Motor neuron (in vitro differentiated cells): Measurements from ENCODE around the gene LITAFD. TPM values are rescaled to one million over a fixed set of nuclear protein-coding genes. Genes with fewer than 3 reads are reported as not detected.
A peak's percentile ranks its signal among the peaks of the same experiment; 100 is the strongest.
"Not testable (repeated sequence)": the region's sequence is repeated elsewhere in the genome, so short reads cannot be mapped to it uniquely, and the experiment has no call there.

Source experiments
- ATAC-seq, 8 experiments: fragments of 200-7000 bp; cut with Tn5 transposase; replicated peaks in 6 of 8; 2 replicates each; pipeline ENCODE4 v1.8.0; 2021; ENCODE audit warnings: mild to moderate bottlenecking in 8 of 8, moderate library complexity in 8 of 8
- H3K27ac ChIP-seq, 2 donors: fragments of 250-450 bp; sonication (Bioruptor Pico); 2 replicates each; pipeline ENCODE4 v1.9.0; 2021; ENCODE audit warnings: antibody characterized with exemption in 2 of 2, mild to moderate bottlenecking in 2 of 2, moderate library complexity in 1 of 2
- H3K4me1 ChIP-seq, 2 donors: fragments of 250-450 bp; sonication (Bioruptor Pico); replicated peaks in 1 of 2; 2 replicates each; pipeline ENCODE4 v1.6.1; 2021; ENCODE audit warnings: antibody characterized with exemption in 2 of 2, mild to moderate bottlenecking in 2 of 2, moderate library complexity in 1 of 2
- H3K4me3 ChIP-seq, 5 donors: fragments of 250-450 bp; sonication (Bioruptor Pico); 2 replicates each; pipeline ENCODE4 v1.9.0; 2021; ENCODE audit warnings: antibody characterized with exemption in 5 of 5, mild to moderate bottlenecking in 5 of 5, moderate library complexity in 4 of 5
- WGBS, 10 experiments: fragments of 450-650 bp; shearing (Covaris generic); methylation state at CpG; one replicate each; pipeline ENCODE4 v1.0.0; 2022; 5-methylcytosine and 5-hydroxymethylcytosine counted together
- in situ Hi-C, 9 experiments: fragments of 400-800 bp; cut with MboI; loops; one replicate each; pipeline ENCODE4 v1.15.0; 2021; ENCODE audit warnings: low sequenced_read_pairs in 9 of 9, low pct_unique_long_range_greater_than_20kb in 2 of 9; ENCODE audit not compliant: unreplicated experiment in 9 of 9
- total RNA-seq, 8 experiments: library from RNA; unstranded; fragments of 300-600 nt; gene quantifications; 2 replicates each; pipeline versions ENCODE4 v1.2.3 to v1.2.4, GENCODE V29; 2022

The LITAFD gene
- total RNA-seq, 8 experiments from 2014 or later = 0.21 to 0.95 (median 0.63) TPM; not detected in 5

- Histone ChIP-seq H3K27ac (no peak overlapping the region), H3K4me3 (peak overlapping the region; percentile 66 to 98 (median 79)), H3K4me1 (peaks cover 6 to 20% of the 10 kb centered on the region in 2 donors)
- in situ Hi-C loops = no loop called here
- 0 to 50% (median 10%) methylated on average over 1 to 23 of the region's 37 CpGs; no CpG with 5 or more reads in 1 of the 10 experiments for WGBS, 10 experiments
- no peak for ATAC-seq
These were observed 12.8 kb upstream of the LITAFD start for GRCh38 chr16:8869212-8869987.

GRCh38 chr16:8869988-8870241 is 12.2 kb upstream of the LITAFD start:
- H3K4me3 ChIP-seq, in situ Hi-C loops, ATAC-seq, H3K27ac ChIP-seq: not testable (repeated sequence)
- H3K4me1 ChIP-seq = peaks cover 6 to 15% of the 10 kb centered on the region in 2 donors
- 90 to 100% (median 95%) methylated on average over 1 to 4 of the region's 10 CpGs; no CpG with 5 or more reads in 5 of the 10 experiments for WGBS, 10 experiments

- 86 to 100% (median 100%) methylated on average over 1 to 5 of the region's 5 CpGs; no CpG with 5 or more reads in 1 of the 10 experiments for WGBS, 10 experiments
- Histone ChIP-seq H3K4me3 (no peak overlapping the region), H3K27ac (no peak overlapping the region), H3K4me1 (peaks cover 0 to 6% of the 10 kb centered on the region in 2 donors)
- ATAC-seq = no peak
- in situ Hi-C loops = no loop called here
These were observed 10.1 kb upstream of the LITAFD start for GRCh38 chr16:8872071-8872470.

DNA sequence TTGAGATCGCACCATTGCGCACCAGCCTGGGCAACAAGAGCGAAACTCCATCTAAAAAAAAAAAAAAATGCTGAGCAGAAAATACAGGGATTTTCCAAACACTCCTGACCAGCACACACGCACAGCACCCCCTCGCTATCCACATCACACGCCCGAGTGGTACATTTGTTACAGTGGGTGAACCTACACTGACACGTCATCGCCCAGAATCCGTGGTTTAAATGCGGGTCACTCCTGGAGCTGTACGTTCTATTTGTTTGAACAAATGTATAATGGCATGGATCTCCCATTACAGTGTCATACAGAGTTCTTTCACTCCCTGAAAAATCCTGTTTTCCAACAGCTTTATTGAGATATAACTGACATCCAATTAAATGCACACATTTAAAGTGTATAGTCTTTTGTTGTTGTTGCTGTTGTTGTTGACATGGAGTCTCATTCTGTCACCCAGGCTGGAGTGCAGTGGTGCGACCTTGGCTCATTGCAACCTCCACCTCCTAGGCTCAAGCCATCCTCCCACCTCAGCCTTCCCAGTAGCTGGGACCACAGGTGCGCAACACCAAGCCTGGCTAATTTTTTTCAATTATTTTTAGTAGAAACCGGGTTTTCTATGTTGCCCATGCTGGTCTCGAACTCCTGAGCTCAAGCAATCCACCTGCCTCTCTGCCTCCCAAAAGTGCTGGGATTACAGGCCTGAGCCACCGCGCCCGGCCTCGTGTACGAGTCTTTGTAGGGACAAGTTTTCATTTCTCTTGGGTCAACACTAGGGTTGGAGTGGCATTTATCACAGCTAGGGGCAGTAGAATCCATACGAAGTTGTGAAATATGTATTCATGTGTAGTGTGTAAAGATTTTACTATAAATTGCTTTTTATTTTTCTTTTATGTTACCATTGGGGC is 8.9 kb upstream of the LITAFD start:
- Histone ChIP-seq H3K27ac (no peak overlapping the region), H3K4me1 (peaks cover 0 to 6% of the 10 kb centered on the region in 2 donors), H3K4me3 (no peak overlapping the region)
- in situ Hi-C loops = no loop called here
- ATAC-seq = no peak
- WGBS, 10 experiments = 71 to 91% (median 88%) methylated on average over 7 to 21 of the region's 22 CpGs; no CpG with 5 or more reads in 1 of the 10 experiments

DNA sequence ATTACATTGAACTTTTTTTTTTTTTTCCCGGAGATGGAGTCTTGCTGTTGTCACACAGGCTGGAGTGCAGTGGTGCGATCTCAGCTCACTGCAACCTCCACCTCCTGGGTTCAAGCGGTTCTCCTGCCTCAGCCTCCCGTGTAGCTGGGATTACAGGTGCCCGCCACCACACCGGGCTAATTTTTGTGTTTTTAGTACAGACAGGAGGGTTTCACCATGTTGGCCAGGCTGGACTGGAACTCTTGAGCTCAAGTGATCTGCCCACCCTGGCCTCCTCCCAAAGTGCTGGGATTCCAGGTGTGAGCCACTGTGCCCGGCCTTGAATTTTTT is 8.3 kb upstream of the LITAFD start:
- 73 to 100% (median 85%) methylated on average over 1 to 7 of the region's 7 CpGs; no CpG with 5 or more reads in 4 of the 10 experiments for WGBS, 10 experiments
- H3K27ac ChIP-seq, H3K4me1 ChIP-seq, ATAC-seq, H3K4me3 ChIP-seq, in situ Hi-C loops: not testable (repeated sequence)

DNA sequence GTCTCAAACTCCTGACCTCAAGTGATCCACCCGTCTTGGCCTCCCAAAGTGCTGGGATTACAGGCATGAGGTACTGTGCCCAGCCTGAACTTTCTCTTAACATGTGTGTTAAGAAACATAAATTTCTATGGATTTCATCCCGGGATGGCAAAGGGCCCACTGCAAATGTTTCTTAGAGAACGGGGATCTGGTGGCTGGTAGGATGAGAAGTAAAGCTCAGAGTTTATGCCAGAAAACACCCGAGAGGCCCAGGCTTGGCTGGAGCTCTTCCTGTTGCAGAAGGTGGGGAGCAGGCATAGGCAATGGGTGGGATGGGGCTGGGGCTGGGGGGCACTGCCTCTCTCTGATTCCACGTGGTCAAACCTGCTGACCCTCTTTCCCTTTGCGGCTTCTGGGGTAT is 7.8 kb upstream of the LITAFD start:
- in situ Hi-C loops = no loop called here
- 0 to 90% (median 69%) methylated on average over 1 to 3 of the region's 6 CpGs; no CpG with 5 or more reads in 5 of the 10 experiments for WGBS, 10 experiments
- no peak overlapping the region for H3K27ac ChIP-seq
- ATAC-seq = no peak
- H3K4me3 ChIP-seq = no peak overlapping the region
- H3K4me1 ChIP-seq = peaks cover 0 to 3% of the 10 kb centered on the region in 2 donors

GRCh38 chr16:8875317-8875716 is 6.8 kb upstream of the LITAFD start:
- H3K4me3 ChIP-seq, H3K27ac ChIP-seq, ATAC-seq, H3K4me1 ChIP-seq: not testable (repeated sequence)
- 60 to 100% (median 90%) methylated on average over 1 to 6 of the region's 7 CpGs; no CpG with 5 or more reads in 3 of the 10 experiments for WGBS, 10 experiments
- in situ Hi-C loops = loop anchor here in 2 of 9 experiments (25.0 kb wide), 1 partner anchor 213 kb away; the partner anchor contains the start of gene ABAT (in 2 of the 2)

- in situ Hi-C loops = loop anchor here in 2 of 9 experiments (25.0 kb wide), 1 partner anchor 216 kb away; the partner anchor contains the start of gene ABAT (in 2 of the 2)
- peak in 1 of 8 experiments; percentile 17 for ATAC-seq
These were observed 4.1 kb upstream of the LITAFD start for GRCh38 chr16:8877894-8878522.

DNA sequence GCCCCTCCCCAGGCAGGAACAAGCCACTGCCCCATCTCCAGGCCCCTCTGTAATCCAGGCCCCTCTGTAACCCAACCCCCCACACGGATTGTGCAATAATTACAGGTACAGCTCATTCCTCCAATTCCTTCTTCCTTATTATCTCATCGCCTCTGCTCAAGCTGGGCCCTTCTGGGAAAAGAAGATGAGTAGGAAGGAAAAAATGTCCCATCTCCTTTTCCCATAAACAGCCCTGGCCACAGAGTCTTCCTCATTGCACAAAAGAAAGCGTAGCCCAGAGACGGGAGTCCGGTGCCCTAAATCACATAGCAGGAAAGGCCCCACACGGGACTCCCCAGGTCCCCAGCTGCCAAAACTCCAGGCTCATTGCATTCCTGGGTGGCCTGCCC is 3.6 kb upstream of the LITAFD start:
- in situ Hi-C loops = loop anchor here in 2 of 9 experiments (25.0 kb wide), 1 partner anchor 216 kb away; the partner anchor contains the start of gene ABAT (in 2 of the 2)
- peak in 4 of 8 experiments; percentile 13 to 36 (median 34) for ATAC-seq
- no peak overlapping the region for H3K4me3 ChIP-seq
- WGBS, 10 experiments = 8 to 80% (median 13%) methylated on average over 1 to 4 of the region's 6 CpGs; no CpG with 5 or more reads in 7 of the 10 experiments
- H3K27ac ChIP-seq = no peak overlapping the region
- no peaks in the 10 kb centered on the region for H3K4me1 ChIP-seq

More at GRCh38 chr16:8877894-8878522, 4.1 kb upstream of the LITAFD start:
- WGBS, 10 experiments = 74 to 88% methylated on average over 3 to 5 of the region's 8 CpGs; no CpG with 5 or more reads in 8 of the 10 experiments
- no peak overlapping the region for H3K4me3 ChIP-seq
- no peak overlapping the region for H3K27ac ChIP-seq
- no peaks in the 10 kb centered on the region for H3K4me1 ChIP-seq

DNA sequence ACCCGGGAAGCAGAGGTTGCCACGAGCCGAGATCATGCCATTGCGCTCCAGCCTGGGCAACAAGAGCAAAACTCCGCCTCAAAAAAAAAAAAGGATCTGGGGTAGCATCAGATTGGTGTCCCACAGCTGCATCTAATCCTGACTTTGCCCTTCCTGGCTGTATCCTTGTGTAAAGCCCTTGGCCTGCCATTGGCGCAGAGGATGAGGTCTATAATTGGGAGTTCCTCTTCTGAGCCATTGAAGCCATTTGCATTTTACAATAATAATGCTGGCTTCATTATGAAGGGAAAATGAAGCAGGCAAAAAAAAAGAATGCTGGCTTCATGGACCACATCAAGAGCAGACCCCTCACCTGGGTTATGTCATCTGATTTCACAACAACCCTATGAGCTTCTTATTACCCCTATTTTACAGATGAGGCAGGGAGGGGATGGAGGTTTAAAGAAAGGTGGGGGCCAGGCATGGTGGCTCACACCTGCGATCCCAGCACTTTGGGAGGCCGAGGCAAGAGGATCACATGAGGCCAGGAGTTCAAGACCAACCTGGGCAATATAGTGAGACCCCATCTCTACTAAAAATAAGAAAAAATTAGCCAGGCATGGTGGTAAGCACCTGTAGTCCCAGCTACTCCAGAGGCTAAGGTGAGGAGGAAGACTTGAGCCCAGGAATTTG is 1.2 kb upstream of the LITAFD start:
- Histone ChIP-seq H3K4me3 (no peak overlapping the region), H3K27ac (no peak overlapping the region), H3K4me1 (peaks cover 0 to 7% of the 10 kb centered on the region in 2 donors)
- ATAC-seq = no peak
- in situ Hi-C loops = loop anchor here in 2 of 9 experiments (25.0 kb wide), 1 partner anchor 219 kb away; the partner anchor contains the start of gene ABAT (in 2 of the 2)
- 64 to 100% (median 90%) methylated on average over 1 to 5 of the region's 8 CpGs; no CpG with 5 or more reads in 3 of the 10 experiments for WGBS, 10 experiments

DNA sequence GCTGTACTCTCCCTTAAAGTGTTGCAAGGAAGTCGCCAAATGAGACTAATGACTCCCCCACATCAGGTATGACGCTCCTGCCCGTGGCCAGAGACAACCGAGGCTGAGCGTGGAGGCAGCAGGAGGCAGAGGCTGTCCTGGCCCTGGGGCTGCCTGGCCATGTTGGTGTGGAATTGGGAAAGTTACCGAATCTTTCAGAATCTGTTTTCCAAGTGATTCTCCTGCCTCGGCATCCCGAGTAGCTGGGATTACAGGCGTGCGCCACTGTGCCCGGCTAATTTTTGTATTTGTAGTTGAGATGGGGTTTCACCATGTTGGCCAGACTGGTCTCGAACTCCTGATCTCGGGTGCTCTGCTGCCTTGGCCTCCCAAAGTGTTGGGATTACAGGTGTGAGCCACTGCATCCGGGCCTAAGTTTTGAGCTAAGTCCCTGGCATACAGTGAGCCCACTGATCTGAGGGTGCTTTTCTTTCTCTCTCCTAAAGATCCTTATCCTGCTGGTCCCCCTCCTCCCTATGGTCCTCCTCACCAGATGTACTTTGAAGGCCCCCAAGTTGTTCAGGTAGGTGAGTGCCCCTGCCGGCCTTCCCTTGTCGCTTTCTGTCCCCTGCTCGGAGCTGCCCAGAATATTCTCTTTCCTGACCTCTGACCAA is 700 bp downstream of the LITAFD start:
- Histone ChIP-seq H3K27ac (no peak overlapping the region), H3K4me3 (no peak overlapping the region), H3K4me1 (peaks cover 0 to 14% of the 10 kb centered on the region in 2 donors)
- no peak for ATAC-seq
- in situ Hi-C loops = loop anchor here in 2 of 9 experiments (25.0 kb wide), 1 partner anchor 221 kb away; the partner anchor contains the start of gene ABAT (in 2 of the 2)
- WGBS, 10 experiments = 20 to 100% (median 91%) methylated on average over 1 to 6 of the region's 17 CpGs; no CpG with 5 or more reads in 2 of the 10 experiments
